COLO668 (cell line): Measurements from ENCODE around the gene EMC6.

Source experiments
- DNase-seq: peaks from one replicate; lab custom pipeline; 2025; ENCODE audit not compliant: unreplicated experiment; lab: John Stamatoyannopoulos, UW

EMC6 gene

GRCh38 chr17:3655766-3656165 lies 12.8 kb upstream of the EMC6 start:
- DNase-seq = no peak

GRCh38 chr17:3656353-3656752 lies 12.3 kb upstream of the EMC6 start:
- no peak for DNase-seq

GRCh38 chr17:3656755-3657587 lies 11.6 kb upstream of the EMC6 start:
- no peak for DNase-seq

- DNase-seq = no peak
Observed at GRCh38 chr17:3657588-3657869, 11.1 kb upstream of the EMC6 start.

GRCh38 chr17:3657874-3658783 lies 10.5 kb upstream of the EMC6 start:
- no peak for DNase-seq

GRCh38 chr17:3658784-3659449 lies 9.7 kb upstream of the EMC6 start:
- no peak for DNase-seq

- no peak for DNase-seq
Observed at GRCh38 chr17:3659541-3660111, 9.0 kb upstream of the EMC6 start.

- no peak for DNase-seq
Observed at GRCh38 chr17:3660311-3660891, 8.2 kb upstream of the EMC6 start.

- no peak for DNase-seq
Observed at GRCh38 chr17:3663102-3664011, 5.3 kb upstream of the EMC6 start.

GRCh38 chr17:3665834-3666233 lies 2.8 kb upstream of the EMC6 start:
- no peak for DNase-seq

GRCh38 chr17:3666516-3666915 lies 2.1 kb upstream of the EMC6 start:
- no peak for DNase-seq

GRCh38 chr17:3667366-3668278 lies 990 bp upstream of the EMC6 start:
- peak; percentile 70 for DNase-seq

- no peak for DNase-seq
Observed at GRCh38 chr17:3669085-3669347, 404 bp downstream of the EMC6 start.

- DNase-seq = no peak
Observed at GRCh38 chr17:3669548-3669947, 936 bp downstream of the EMC6 start.

- no peak for DNase-seq
Observed at GRCh38 chr17:3672571-3672970, 4.0 kb downstream of the EMC6 start.

GRCh38 chr17:3675886-3676285 lies 7.3 kb downstream of the EMC6 start:
- no peak for DNase-seq

GRCh38 chr17:3678095-3678820 lies 9.6 kb downstream of the EMC6 start:
- peak; percentile 15 for DNase-seq

- no peak for DNase-seq
Observed at GRCh38 chr17:3678821-3679530, 10.4 kb downstream of the EMC6 start.
